Activated B cell treated with CpG ODN at 0.5 μM for 24 hours (primary cell): Measurements from ENCODE around the gene HDGFL1. TPM values are rescaled to one million over a fixed set of nuclear protein-coding genes. Genes with fewer than 3 reads are reported as not detected.

ENCODE experiments used
- ATAC-seq: fragments of 200-7000 bp; cut with Tn5 transposase; one replicate; pipeline ENCODE4 v1.10.0; 2021; ENCODE audit warnings: low read depth, mild to moderate bottlenecking, moderate library complexity
- CTCF ChIA-PET: fragments of 350-600 bp; sonication (Branson Sonifier 250); formaldehyde crosslinking; loops from one replicate; lab custom pipeline; 2021; ENCODE audit warnings: antibody characterized with exemption; lab: Charles Lee
- POLR2A ChIA-PET: fragments of 350-600 bp; sonication (Branson Sonifier 250); formaldehyde crosslinking; loops from one replicate; lab custom pipeline; 2021; ENCODE audit warnings: antibody characterized with exemption; lab: Charles Lee
- DNase-seq: peaks from one replicate; pipeline ENCODE4 v3.0.0; 2022
- H3K27ac Mint-ChIP-seq: one replicate; pipeline ENCODE4 v1.8.0; 2020; ENCODE audit warnings: mixed read lengths
- H3K27me3 Mint-ChIP-seq: one replicate; pipeline ENCODE4 v1.8.0; 2021; ENCODE audit warnings: mixed read lengths
- H3K36me3 Mint-ChIP-seq: one replicate; pipeline ENCODE4 v1.8.0; 2021; ENCODE audit warnings: low read depth, mixed read lengths
- H3K4me1 Mint-ChIP-seq: one replicate; pipeline ENCODE4 v1.8.0; 2021; ENCODE audit warnings: mixed read lengths
- H3K4me3 Mint-ChIP-seq: one replicate; pipeline ENCODE4 v1.8.0; 2020; ENCODE audit warnings: mild to moderate bottlenecking, mixed read lengths
- H3K9me3 Mint-ChIP-seq: one replicate; pipeline ENCODE4 v1.8.0; 2020; ENCODE audit warnings: mixed read lengths
- CTCF ChIP-seq: fragments of 200-600 bp; IDR thresholded peaks from one replicate; pipeline ENCODE4 v1.8.0; 2022; ENCODE audit warnings: antibody characterized with exemption, mild to moderate bottlenecking
- intact Hi-C: fragments of 100-400 bp; cut with micrococcal nuclease; formaldehyde crosslinking; loops from one replicate; pipeline ENCODE4 v1.15.1; 2024
- total RNA-seq: library from RNA; stranded (reverse); gene quantifications from 2 replicates; pipeline ENCODE4 v1.2.3, GENCODE V29; 2022

The HDGFL1 gene
- total RNA-seq, 1 donor from 2014 or later, result not detected

- CTCF ChIA-PET, result no interaction called here
- H3K27me3 Mint-ChIP-seq, result no peaks in the 10 kb centered on the region
- H3K36me3 Mint-ChIP-seq, result no peaks in the 10 kb centered on the region
- H3K9me3 Mint-ChIP-seq, result peaks cover 2% of the 10 kb centered on the region
- POLR2A ChIA-PET, result no interaction called here
- DNase-seq (no peak), ATAC-seq (no peak)
- TF ChIP-seq CTCF, result no peak
- no peak overlapping the region for H3K4me3 Mint-ChIP-seq
- intact Hi-C loops, result no loop called here
- H3K4me1 Mint-ChIP-seq, result no peaks in the 10 kb centered on the region
- no peak overlapping the region for H3K27ac Mint-ChIP-seq
Observed at GRCh38 chr6:22583927-22584326, 14.6 kb downstream of the HDGFL1 start.

DNA sequence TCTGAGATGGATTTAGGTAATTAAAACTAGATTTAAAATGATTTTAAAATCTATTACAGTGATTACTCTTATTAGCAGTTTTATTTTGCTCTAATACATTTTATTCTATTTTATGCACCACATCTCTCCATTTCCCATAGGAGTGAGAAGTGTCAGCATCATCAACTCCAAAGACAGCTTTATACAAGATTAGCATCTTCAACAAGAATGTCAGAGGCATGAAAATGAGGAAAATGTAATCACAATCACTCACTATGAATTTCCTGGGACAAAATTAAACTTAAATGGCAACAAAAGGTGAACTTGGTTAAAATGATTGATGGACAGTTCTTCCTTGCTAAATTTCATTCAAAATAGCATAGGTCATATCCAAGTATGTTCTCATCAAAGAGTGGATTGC, 19.8 kb downstream of the HDGFL1 start:
- H3K36me3 Mint-ChIP-seq, result no peaks in the 10 kb centered on the region
- ChIA-PET POLR2A (no interaction called here), CTCF (no interaction called here)
- no peaks in the 10 kb centered on the region for H3K27me3 Mint-ChIP-seq
- H3K27ac Mint-ChIP-seq, result no peak overlapping the region
- no peaks in the 10 kb centered on the region for H3K4me1 Mint-ChIP-seq
- intact Hi-C loops, result no loop called here
- H3K4me3 Mint-ChIP-seq, result no peak overlapping the region
- DNase-seq (no peak), ATAC-seq (no peak)
- TF ChIP-seq CTCF, result no peak
- H3K9me3 Mint-ChIP-seq, result no peaks in the 10 kb centered on the region

- Mint-ChIP-seq H3K36me3 (no peaks in the 10 kb centered on the region), H3K4me1 (no peaks in the 10 kb centered on the region), H3K9me3 (no peaks in the 10 kb centered on the region), H3K4me3 (no peak overlapping the region), H3K27ac (no peak overlapping the region), H3K27me3 (no peaks in the 10 kb centered on the region)
- no peak for ATAC-seq
- CTCF ChIA-PET, result no interaction called here
- DNase-seq, result no peak
- TF ChIP-seq CTCF, result no peak
- POLR2A ChIA-PET, result no interaction called here
- intact Hi-C loops, result no loop called here
Observed at GRCh38 chr6:22590423-22590822, 21.1 kb downstream of the HDGFL1 start.

DNA sequence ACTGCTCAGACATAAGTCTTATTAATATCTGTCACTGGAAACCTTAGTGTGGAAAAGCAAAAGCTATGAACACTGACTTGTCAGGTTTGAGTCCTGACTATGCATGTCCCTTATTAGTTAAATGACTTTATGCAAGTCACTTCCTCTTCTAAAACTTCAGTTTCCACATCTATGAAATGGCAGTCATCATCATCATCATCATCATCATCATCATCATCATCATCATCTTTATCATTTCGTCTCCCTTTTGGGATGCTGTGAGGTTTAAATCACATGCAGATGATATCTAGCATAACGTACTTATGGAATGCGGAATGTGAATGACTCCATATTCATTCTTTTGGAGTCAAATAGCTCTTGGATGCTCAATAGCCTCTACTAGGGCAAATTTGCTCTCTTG, 24.5 kb downstream of the HDGFL1 start:
- H3K36me3 Mint-ChIP-seq, result no peaks in the 10 kb centered on the region
- ATAC-seq (no peak), DNase-seq (no peak)
- intact Hi-C loops, result no loop called here
- H3K4me1 Mint-ChIP-seq, result no peaks in the 10 kb centered on the region
- H3K4me3 Mint-ChIP-seq, result no peak overlapping the region
- no peaks in the 10 kb centered on the region for H3K27me3 Mint-ChIP-seq
- no peak overlapping the region for H3K27ac Mint-ChIP-seq
- ChIA-PET CTCF (no interaction called here), POLR2A (no interaction called here)
- no peaks in the 10 kb centered on the region for H3K9me3 Mint-ChIP-seq
- TF ChIP-seq CTCF, result no peak

DNA sequence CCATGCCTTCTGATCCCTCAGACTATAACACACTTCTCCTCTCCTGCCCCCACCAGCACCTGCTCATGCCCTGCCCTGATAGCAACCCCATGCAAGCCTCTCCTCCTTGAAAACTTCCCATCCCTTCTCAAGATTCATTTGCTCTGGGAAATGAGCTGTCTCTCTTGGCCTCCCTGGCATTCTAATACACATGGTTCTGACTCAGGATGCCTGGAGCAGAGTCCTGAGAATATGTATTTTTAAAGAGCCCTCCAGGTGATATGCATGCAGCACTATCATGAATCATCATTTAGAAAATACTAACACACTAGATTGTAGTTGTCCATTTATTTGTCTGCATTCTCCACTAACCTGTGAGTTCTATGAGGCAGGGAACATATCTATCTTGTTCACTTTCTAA, 26.6 kb downstream of the HDGFL1 start:
- Mint-ChIP-seq H3K27me3 (no peaks in the 10 kb centered on the region), H3K9me3 (peaks cover 6% of the 10 kb centered on the region), H3K36me3 (no peaks in the 10 kb centered on the region), H3K27ac (no peak overlapping the region), H3K4me3 (no peak overlapping the region), H3K4me1 (no peaks in the 10 kb centered on the region)
- intact Hi-C loops, result no loop called here
- DNase-seq, result no peak
- TF ChIP-seq CTCF, result no peak
- ATAC-seq, result no peak
- ChIA-PET POLR2A (no interaction called here), CTCF (no interaction called here)
